Fibroblast of villous mesenchyme (primary cell): ENCODE results near the gene IL17C. TPM values are rescaled to one million over a fixed set of nuclear protein-coding genes. Genes with fewer than 3 reads are reported as not detected.

ENCODE experiments used
- DNase-seq: peaks from one replicate; pipeline ENCODE4 v3.0.0-alpha.2; 2010; ENCODE audit warnings: low read depth
- H3K4me3 ChIP-seq: 2 replicates; pipeline ENCODE4 v1.5.1; 2011; ENCODE audit warnings: low read depth, mild to moderate bottlenecking, low read length
- total RNA-seq: library from RNA; depleted of rRNA; stranded (reverse); fragments of >200 nt; gene quantifications from 2 replicates; pipeline ENCODE4 v1.2.3, GENCODE V29; 2012
- TF ChIP-seq, protein P1 (sequence below): IDR thresholded peaks from 2 replicates; pipeline ENCODE4 v1.5.1; 2012; ENCODE audit warnings: low read depth, mild to moderate bottlenecking, low read length; ENCODE audit not compliant: insufficient read depth

The IL17C gene
- total RNA-seq, 1 donor, result not detected

DNA sequence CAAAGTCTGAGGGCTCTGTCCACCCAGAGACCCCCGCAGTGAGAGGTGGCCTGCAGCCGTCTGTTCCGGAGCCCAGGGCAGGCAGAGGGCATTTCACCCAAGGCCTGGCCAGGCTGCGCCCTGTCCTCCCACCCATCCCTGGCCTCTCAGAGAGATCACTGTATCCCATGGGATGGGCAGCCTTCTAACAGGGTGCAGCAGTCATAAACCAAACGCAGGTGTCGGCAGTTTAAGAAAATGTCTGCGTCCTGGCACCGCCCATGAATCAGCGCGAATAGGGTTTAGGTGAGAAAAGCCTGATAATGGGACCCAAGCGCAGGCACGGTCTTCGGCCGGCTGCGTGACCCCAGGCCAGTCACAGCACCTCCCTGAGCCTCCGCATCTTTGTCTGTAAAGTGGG is 7.1 kb downstream of the IL17C start:
- H3K4me3 ChIP-seq, result no peak overlapping the region
- TF ChIP-seq, protein P1, sequence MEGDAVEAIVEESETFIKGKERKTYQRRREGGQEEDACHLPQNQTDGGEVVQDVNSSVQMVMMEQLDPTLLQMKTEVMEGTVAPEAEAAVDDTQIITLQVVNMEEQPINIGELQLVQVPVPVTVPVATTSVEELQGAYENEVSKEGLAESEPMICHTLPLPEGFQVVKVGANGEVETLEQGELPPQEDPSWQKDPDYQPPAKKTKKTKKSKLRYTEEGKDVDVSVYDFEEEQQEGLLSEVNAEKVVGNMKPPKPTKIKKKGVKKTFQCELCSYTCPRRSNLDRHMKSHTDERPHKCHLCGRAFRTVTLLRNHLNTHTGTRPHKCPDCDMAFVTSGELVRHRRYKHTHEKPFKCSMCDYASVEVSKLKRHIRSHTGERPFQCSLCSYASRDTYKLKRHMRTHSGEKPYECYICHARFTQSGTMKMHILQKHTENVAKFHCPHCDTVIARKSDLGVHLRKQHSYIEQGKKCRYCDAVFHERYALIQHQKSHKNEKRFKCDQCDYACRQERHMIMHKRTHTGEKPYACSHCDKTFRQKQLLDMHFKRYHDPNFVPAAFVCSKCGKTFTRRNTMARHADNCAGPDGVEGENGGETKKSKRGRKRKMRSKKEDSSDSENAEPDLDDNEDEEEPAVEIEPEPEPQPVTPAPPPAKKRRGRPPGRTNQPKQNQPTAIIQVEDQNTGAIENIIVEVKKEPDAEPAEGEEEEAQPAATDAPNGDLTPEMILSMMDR, result no peak
- no peak for DNase-seq

DNA sequence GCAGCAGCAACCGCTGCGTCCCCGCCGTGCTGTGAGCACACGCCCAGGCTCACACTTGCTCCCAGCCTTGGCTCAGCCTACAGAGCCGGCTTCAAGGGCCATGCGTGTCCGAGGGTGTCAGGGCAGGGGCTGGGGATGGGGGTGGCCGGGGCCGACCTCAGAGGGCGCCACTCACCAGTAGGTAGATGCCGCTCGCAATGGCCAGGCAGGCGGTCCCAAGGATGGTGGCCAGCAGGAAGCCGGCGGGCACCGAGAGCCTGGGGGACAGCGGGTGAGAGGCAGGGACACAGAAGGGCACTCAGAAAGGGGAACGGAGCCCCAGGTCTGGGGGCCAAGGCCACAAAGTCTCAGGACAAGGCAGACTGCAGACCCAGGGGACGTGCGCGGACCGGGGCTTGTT is 7.6 kb downstream of the IL17C start:
- TF ChIP-seq, protein P1, result no peak
- no peak overlapping the region for H3K4me3 ChIP-seq
- no peak for DNase-seq

DNA sequence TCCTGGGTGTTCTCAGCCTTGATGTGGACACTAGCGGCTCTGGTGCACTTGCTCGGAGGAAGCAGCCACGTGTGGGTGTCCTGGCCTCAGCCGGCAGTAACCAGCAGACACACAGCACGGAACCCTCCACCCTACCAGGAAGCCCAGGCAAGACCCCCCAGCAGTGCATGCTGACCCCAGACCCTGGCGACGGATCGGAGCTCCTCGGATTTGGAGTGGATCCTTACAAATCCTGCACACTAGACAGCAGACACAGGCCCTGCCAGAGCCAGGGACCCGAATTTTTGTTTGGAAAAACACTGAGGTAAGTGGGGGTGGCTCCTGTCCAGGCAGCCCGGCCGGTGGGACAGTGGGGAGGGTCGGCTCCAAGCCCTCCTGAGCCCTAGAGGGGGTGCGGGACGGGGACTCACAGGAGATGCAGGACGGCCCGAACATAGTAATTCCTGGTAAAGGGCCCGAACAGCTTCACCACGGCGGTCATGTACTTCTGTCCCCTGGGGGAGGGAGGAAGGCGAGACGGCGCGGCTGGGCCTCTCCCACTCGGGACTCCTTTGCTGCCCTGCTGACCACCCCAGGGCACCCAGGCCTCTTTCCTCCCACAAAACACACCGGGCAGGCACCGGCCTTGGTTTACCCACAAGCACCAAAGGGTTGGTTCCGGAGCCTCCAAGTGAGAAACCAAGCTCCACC is 8.1 kb downstream of the IL17C start:
- TF ChIP-seq, protein P1, result no peak
- no peak overlapping the region for H3K4me3 ChIP-seq

DNA sequence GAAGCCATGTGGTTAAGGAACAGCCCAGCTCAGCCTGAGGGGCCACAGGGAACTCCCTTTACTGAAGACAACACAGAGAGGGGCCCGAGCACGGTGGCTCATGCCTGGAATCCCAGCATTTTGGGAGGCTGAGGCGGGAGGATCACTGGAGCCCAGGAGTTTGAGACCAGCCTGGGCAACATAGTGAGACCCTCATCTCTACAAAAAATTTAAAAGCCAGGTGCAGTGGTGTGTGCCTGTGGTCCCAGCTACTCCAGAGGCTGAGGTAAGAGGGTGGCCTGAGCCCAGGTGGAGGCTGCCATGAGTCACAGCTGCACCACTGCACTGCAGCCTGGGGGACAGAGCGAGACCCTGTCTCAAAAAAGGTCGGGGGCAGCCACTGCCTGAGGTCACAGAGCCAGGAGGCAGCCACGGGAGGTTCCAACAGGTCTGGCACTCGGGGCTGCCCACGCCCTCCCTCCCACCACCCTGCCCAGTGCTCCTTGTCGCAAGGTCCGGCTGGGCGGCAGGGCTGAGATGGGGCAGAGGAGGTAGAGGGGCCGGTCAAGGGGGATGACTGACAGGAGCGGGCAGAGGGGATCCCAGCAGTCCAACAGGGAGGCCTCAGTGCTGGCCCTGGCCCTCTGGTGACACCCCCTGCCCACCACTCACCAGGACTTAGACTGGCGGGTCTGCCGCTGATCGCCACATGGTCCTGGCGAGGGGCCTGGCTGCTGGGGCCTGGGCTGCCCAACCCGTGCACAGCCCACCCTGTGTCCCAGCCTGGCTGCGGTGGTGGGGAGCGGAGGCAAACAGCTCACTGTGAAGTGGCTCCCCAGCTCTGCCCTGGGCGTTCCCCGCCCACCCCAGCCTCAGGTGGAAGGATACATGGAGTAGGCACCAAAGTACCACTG is 9.1 kb downstream of the IL17C start:
- TF ChIP-seq, protein P1, result no peak
- no peak for DNase-seq
- H3K4me3 ChIP-seq, result no peak overlapping the region

More for the DNA sequence above, 8.1 kb downstream of the IL17C start:
- no peak for DNase-seq

DNA sequence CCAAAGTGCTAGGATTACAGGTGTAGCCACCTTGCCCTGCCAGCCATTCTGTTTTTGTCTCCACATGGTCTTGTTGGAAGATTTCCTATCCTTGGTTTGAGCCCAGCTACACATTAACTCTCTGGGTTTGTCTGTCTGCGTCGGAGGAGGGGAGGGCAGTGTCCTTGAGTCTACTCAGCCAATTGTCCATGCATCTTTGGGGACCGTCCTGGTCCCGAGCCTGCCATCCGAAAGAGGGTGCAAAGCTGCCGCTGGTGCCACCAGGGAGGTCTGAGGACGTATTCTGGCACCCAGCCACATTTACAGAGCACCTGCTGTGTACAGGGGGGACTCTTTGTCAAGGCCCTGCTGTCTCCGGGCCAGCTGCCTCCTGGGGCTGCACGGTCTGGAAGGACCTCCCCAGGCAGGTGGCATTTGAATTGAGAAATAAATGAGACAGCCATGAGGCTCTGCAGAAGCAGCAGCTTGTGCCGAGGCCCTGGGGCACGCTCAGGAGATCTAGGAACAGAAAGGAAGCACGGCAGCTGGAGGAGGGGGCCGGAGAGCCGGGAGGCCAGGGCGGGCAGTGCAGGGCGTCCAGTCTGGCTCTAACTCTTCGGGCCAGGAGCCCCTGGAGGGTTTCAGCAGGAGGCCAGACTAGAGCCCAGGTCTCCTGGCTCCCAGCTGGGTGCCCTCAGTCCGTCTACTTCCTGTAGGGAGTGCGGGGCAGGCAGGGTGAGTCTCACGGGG is 11.0 kb downstream of the IL17C start:
- no peak for DNase-seq
- TF ChIP-seq, protein P1, result no peak
- peak overlapping the region; percentile 84 for H3K4me3 ChIP-seq

DNA sequence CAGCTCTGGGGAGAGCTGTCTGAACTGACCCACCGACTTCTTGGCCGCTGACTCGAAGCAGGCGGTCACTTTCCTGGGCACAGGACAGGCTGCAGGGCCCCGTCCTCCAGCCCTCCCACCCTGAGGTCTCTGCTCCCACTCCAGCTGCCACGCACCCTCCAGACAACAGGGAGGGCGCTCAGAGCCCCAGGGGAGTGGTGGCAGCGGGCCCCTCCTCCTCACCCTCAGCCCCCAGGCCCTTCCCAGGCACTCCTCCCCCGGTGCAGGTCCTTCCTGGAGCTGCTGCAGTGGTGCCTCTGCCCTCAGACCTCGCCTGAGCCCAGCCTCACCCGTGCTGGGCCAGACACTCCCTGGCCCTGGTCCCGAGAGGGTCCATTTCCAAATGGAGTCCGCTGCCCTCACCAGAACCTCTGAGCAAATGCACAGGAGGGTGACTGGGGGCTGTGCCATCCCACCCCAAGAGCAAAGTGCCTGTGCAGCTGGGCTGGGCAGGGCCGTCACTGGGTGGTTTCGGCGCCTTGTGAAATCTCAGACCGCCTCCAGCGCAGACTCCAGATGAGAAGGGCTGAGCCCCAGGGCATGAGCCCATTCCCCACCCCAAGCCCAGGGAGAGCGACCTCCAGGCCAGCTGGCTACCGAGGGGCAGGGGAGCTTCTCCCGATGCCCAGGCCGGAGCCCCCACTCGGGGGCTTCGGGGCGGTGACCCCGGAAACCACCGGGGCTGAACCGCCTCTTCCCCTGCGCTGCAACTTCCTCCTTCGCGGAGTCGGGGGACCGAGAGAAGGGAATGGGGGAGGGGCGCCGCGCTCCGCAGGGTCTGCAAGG is 11.8 kb downstream of the IL17C start:
- TF ChIP-seq, protein P1, result no peak
- H3K4me3 ChIP-seq, result peak overlapping the region; percentile 84
- DNase-seq, result peak; percentile 47
